GM18520 (cell line): ENCODE data around the gene NRN1.

Source experiments
- ATAC-seq: cut with Tn5 transposase; IDR thresholded peaks from one replicate; pipeline ENCODE4 v1.9.1; 2021; ENCODE audit not compliant: unreplicated experiment

Gene NRN1

GRCh38 chr6:6002848-6003620 lies 3.7 kb downstream of the NRN1 start:
- ATAC-seq: no peak

- no peak for ATAC-seq
Measured at GRCh38 chr6:6002005-6002847, 4.5 kb downstream of the NRN1 start.

DNA sequence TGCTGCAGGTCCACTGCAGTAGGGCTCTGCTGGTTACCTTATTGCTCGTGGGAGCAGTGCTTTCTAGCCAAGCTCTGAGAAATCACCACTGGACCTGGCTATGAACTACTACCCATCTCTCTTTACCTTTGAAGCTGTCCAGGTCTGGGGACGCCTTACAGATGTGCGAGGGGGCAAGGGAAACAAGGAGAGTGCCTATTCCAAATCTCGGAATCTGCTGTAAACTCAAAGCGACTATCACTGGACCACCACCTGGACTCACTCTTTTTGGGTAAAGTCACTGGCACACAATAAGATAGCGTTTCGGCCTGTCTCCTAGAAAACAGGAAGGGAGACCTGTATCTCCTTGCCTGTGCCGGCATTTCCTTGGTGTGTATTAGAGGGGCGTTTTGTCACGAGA lies 5.3 kb downstream of the NRN1 start:
- no peak for ATAC-seq

GRCh38 chr6:5999688-6000608 lies 6.8 kb downstream of the NRN1 start:
- ATAC-seq: no peak

- ATAC-seq: no peak
Measured at GRCh38 chr6:5998711-5999687, 7.7 kb downstream of the NRN1 start.

- no peak for ATAC-seq
Measured at GRCh38 chr6:5998236-5998635, 8.5 kb downstream of the NRN1 start.

- ATAC-seq: no peak
Measured at GRCh38 chr6:5997420-5997987, 9.2 kb downstream of the NRN1 start.

DNA sequence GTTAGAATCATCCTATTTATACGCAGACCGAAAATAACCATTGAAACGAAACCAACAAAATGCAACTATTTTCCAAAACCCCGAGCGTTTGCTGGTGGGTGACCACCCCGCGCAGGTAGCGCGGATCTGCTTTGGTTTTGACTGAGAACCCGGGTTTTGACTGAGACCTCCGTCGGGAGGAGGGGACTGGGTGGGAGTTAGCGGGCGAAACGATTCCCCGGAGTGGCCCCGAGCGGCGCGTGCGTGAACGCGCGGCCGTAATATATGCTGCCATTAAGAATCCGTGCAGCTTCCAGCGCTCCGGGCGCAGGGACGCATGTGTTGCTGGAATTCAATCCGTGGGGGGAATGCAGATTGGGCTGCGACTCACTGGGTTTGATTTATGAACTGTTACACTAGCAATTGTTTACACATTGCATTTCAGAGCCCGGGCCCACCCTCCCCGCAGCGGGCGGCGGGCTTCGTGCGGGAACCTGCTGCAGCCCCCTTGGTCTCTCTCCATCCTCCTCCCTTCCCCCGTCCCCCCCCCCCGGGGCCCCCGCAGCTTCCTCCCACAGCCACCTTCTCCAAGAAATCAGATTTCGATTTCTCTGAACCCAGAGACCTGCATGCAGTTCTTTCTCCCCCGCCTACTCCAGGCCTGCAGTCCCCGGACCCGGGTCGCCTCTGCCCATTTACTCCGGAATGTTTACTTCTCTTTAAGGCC lies 9.9 kb downstream of the NRN1 start:
- no peak for ATAC-seq

DNA sequence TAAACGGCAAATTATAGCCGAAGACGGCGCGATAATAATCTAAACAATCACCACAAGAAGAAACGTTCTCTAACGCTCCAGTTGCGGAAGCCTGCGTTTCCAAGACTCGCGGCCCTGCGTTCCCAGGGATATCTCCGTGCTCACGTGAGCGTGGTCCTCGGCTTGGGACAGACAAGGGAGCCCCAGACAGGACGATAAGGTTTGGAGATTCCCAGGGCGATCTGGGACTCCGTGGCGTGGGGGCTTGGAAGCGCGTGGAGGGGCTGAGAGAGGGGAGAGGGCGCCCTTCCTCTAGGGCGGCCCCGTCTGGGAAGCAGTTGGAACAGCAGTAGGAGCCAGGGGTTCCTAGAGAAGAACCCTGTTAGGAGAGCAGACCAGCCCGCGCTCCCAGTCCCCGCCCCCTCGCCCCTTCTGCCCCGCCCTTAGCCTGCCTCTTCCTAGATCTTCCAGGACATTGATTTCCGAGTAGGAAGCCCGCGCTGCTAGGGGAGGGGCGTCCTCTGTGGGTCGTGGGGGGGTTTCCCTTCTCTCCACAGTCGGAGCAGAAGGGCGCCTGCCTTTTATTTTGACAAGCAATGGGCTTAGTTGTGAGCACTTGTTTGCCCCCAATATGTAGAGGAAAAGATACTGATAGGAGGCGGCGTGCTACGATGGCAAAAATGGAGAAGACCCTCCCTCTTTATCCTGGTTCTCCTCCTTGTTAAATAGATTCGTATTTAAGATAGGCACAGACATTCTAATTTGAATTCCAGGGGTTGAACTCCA lies 10.6 kb downstream of the NRN1 start:
- no peak for ATAC-seq

DNA sequence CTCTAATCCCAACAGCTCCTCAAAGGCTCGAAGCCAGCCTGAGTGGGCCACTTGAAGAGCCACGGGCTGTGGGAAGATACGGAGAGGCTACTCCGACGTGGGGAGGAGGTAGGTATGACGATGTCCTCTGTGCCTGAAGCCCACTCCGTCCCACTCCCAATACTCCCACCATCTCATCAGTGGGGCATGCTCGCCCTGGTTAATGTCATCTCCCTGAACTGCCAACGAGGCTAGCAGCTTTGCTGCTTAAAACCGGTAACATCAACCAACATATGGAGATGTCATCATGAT lies 11.1 kb downstream of the NRN1 start:
- no peak for ATAC-seq

- ATAC-seq: no peak
Measured at GRCh38 chr6:5994999-5995657, 11.6 kb downstream of the NRN1 start.

- ATAC-seq: no peak
Measured at GRCh38 chr6:5994234-5994998, 12.3 kb downstream of the NRN1 start.

GRCh38 chr6:5992551-5993225 lies 14.0 kb downstream of the NRN1 start:
- ATAC-seq: no peak

- no peak for ATAC-seq
Measured at GRCh38 chr6:5990786-5991185, 15.9 kb downstream of the NRN1 start.

- ATAC-seq: no peak
Measured at GRCh38 chr6:5989141-5989723, 17.5 kb downstream of the NRN1 start.

DNA sequence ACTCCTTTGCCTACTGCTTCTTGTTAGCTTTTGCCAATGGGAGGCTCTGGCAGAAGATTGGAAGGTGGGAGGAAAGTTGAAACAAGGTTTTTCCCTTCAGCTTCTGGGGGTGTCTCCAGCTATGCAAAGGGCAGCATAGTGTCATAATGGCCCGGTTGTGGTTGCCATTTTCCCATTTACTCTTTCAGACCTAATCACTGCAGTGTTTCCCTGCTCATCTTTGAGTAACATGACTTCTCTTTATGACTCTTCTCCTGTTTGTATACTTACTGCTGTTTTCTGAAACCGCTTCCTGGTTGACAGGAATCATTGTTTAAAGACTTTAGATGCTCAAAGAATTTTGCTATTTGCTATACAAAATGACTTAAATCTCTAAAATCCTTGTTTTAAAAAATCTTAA lies 19.9 kb downstream of the NRN1 start:
- ATAC-seq: no peak
